ENCODE data around the gene CCDC158. TPM values are rescaled to one million over a fixed set of nuclear protein-coding genes. Genes with fewer than 3 reads are reported as not detected.

Gene CCDC158
- total and polyA plus RNA-seq, 10 of the 15 experiments (the other 5 are each of a cell fraction or from before 2014, with no cell fraction given) = not detected

- Histone ChIP-seq H3K79me2 (ENCODE audit: control insufficient read depth, insufficient read depth, low read length) (no peaks in the 10 kb centered on the region), H3K4me1 (ENCODE audit: control insufficient read depth, insufficient read depth, low read length) (no peaks in the 10 kb centered on the region), H3K4me2 (ENCODE audit: control insufficient read depth, insufficient read depth) (no peak overlapping the region), H2AFZ (ENCODE audit: control insufficient read depth, low read depth, low read length) (no peak overlapping the region), H3K27me3 (replicated peaks in 1 of 2; ENCODE audit: control insufficient read depth in 2 of 2, insufficient read depth in 2 of 2, low read length in 1 of 2) (no peaks in the 10 kb centered on the region), H3K4me3 (no peak overlapping the region), H4K20me1 (ENCODE audit: control insufficient read depth, insufficient read depth) (no peaks in the 10 kb centered on the region), H3K27ac (ENCODE audit: control insufficient read depth, insufficient read depth) (no peak overlapping the region), H3K9ac (ENCODE audit: control insufficient read depth, insufficient read depth, low read length) (no peak overlapping the region), H3K9me3 (replicated peaks; ENCODE audit: control insufficient read depth, insufficient read depth, low read length) (no peaks in the 10 kb centered on the region), H3K36me3 (ENCODE audit: control insufficient read depth in 2 of 2, insufficient read depth in 2 of 2, low read length in 1 of 2) (no peaks in the 10 kb centered on the region)
- RAD21 ChIA-PET (ENCODE audit: unreplicated experiment) = no interaction called here
- intact Hi-C loops (cut with micrococcal nuclease; ENCODE audit: unreplicated experiment) (no loop called here), in situ Hi-C loops (cut with MboI) (no loop called here)
- ATAC-seq = no peak
- no peak for DNase-seq (ENCODE audit: low read depth, low spot score)
- SMC1A ChIA-PET (ENCODE audit: uncharacterized antibody, unreplicated experiment) = interaction anchor here (1.1 kb wide), 1 partner anchor 39 kb away, joined by 3 read pairs; no protein-coding TSS in a partner anchor
- BruUV-seq (replicated peaks) = no TSS peak
- CTCF ChIA-PET = interaction anchor here (1.1 to 1.7 kb wide), 4 partner anchors 8 to 40 kb away, joined by 3 to 5 read pairs (median 4); no protein-coding TSS in a partner anchor
- WGBS (ENCODE audit: insufficient coverage, insufficient replicate concordance, low lambda C conversion rate, missing lambda C conversion rate) = 39% methylated on average over 1 of the region's 1 CpG
- FAIRE-seq = no peak
- POLR2A ChIA-PET = no interaction called here
- TF ChIP-seq STAT1 (conservative IDR thresholded peaks at IDR 0.05) (no peak), SP1 (IDR thresholded peaks at IDR 0.05; ENCODE audit: low read depth, low read length) (no peak), EGR1 (IDR thresholded peaks at IDR 0.05; ENCODE audit: borderline replicate concordance in 1 of 2, low read depth in 2 of 2, low read length in 2 of 2) (no peak), GATAD2B (conservative IDR thresholded peaks at IDR 0.05; ENCODE audit: low read depth) (no peak), BCL3 (IDR thresholded peaks at IDR 0.05; ENCODE audit: borderline replicate concordance, insufficient read depth, low read depth, low read length, poor library complexity, severe bottlenecking) (no peak), SMAD1 (IDR thresholded peaks at IDR 0.05; ENCODE audit: low read depth, partially characterized antibody) (no peak), RELB (IDR thresholded peaks at IDR 0.05; ENCODE audit: low read depth) (no peak), SMARCA5 (IDR thresholded peaks at IDR 0.05) (no peak), CUX1 (IDR thresholded peaks at IDR 0.05; ENCODE audit: insufficient replicate concordance, low read depth, low read length) (no peak), SREBF2 (IDR thresholded peaks at IDR 0.05; ENCODE audit: low read length) (no peak), IKZF1 (conservative IDR thresholded peaks at IDR 0.05) (no peak), RCOR1 (conservative IDR thresholded peaks at IDR 0.05; ENCODE audit: low read depth, low read length) (no peak), ZZZ3 (IDR thresholded peaks at IDR 0.05; ENCODE audit: control insufficient read depth, insufficient read length, low read depth) (no peak), ESRRA (IDR thresholded peaks at IDR 0.05; ENCODE audit: low read length) (no peak), SKIL (IDR thresholded peaks at IDR 0.05; ENCODE audit: low read depth, poor library complexity, severe bottlenecking) (no peak)
Measured at GRCh38 chr4:76470532-76470931, 49.6 kb upstream of the CCDC158 start.

Data from GM12878 (cell line).